ENCODE data around the gene CDK6.
"Not testable (repeated sequence)": the region's sequence is repeated elsewhere in the genome, so short reads cannot be mapped to it uniquely, and the experiment has no call there.

The CDK6 gene

GRCh38 chr7:92608380-92609322 is 227.7 kb downstream of the CDK6 start:
- TF ChIP-seq CTCF (IDR thresholded peaks at IDR 0.05; ENCODE audit: extremely low read depth, missing control alignments) = no peak
- DNase-seq (ENCODE audit: low spot score) = no peak

GRCh38 chr7:92606985-92607384 is 229.4 kb downstream of the CDK6 start:
- TF ChIP-seq CTCF (IDR thresholded peaks at IDR 0.05; ENCODE audit: extremely low read depth, missing control alignments) = no peak
- no peak for DNase-seq (ENCODE audit: low spot score)

- not testable (repeated sequence) for DNase-seq (ENCODE audit: low spot score)
Measured at GRCh38 chr7:92604517-92604916, 231.9 kb downstream of the CDK6 start.

GRCh38 chr7:92603089-92603445 is 233.3 kb downstream of the CDK6 start:
- DNase-seq (ENCODE audit: low spot score) = no peak
- no peak for TF ChIP-seq CTCF (IDR thresholded peaks at IDR 0.05; ENCODE audit: extremely low read depth, missing control alignments)

- TF ChIP-seq CTCF (IDR thresholded peaks at IDR 0.05; ENCODE audit: extremely low read depth, missing control alignments) = no peak
- no peak for DNase-seq (ENCODE audit: low spot score)
Measured at GRCh38 chr7:92602352-92603088, 233.9 kb downstream of the CDK6 start.

GRCh38 chr7:92598310-92598981 is 237.9 kb downstream of the CDK6 start:
- DNase-seq (ENCODE audit: low spot score) = no peak
- TF ChIP-seq CTCF (IDR thresholded peaks at IDR 0.05; ENCODE audit: extremely low read depth, missing control alignments) = no peak

GRCh38 chr7:92595281-92595680 is 241.1 kb downstream of the CDK6 start:
- DNase-seq (ENCODE audit: low spot score) = no peak
- no peak for TF ChIP-seq CTCF (IDR thresholded peaks at IDR 0.05; ENCODE audit: extremely low read depth, missing control alignments)

Measured in GM20000 (cell line).